ENCODE measurements around the gene POU2F1.

POU2F1 gene

DNA sequence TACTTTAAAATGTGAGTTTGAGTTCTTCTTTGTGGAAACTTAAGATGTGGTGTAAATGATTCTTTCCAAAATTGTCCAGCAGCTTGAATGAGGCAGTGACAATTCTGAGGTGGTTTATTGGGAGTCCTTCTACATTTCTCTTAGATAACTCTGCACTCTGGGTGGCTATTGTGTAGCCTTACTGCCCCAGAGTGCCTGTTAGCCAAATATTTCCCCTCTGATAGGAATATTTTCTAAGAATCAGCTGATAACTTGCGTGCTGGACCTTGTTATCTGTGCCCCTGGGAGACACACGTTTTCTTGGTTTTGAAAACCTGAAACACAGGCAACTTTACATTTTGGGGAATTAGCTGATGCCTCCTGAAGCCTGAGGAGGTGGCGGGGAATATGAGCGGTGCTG lies 206.0 kb downstream of the POU2F1 start:
- no peak for DNase-seq

DNA sequence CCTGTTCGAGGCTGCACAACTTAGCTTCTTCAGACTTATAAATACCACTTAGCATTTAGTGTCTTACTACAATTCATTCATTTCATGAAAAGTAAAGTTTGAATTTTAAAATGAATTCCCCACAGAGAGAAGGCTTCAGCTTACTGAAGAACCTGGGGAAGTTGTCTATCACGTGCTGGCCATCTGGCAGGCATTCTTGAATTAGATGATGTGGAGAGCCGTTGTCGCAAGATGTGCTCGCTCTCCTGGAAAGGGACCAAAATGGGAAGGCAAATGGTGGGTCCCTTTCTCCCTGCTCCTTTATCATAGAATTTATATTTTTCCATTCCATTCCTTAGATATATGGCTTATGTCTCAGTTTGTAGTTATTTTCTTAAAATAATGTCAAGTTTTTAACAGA lies 207.2 kb downstream of the POU2F1 start:
- DNase-seq = no peak

DNA sequence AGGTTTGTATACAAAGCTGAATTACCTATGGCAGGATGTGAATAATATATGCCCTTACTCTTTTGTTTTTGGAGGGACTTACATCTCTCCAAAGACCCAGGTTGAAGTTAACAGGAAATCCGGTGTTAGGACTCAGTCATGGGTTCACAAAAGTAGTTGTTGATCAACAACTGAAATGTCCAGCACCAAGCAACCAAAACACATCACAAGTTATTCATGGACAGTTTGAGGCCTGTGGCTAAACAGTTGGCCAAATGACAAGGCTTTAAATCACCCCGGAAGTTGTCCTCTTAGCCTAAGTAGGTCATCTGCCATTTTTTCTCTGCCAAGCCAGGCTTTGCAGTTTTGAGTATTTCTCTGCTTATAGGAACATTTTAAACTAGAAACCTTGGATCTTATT lies 207.7 kb downstream of the POU2F1 start:
- no peak for DNase-seq

DNA sequence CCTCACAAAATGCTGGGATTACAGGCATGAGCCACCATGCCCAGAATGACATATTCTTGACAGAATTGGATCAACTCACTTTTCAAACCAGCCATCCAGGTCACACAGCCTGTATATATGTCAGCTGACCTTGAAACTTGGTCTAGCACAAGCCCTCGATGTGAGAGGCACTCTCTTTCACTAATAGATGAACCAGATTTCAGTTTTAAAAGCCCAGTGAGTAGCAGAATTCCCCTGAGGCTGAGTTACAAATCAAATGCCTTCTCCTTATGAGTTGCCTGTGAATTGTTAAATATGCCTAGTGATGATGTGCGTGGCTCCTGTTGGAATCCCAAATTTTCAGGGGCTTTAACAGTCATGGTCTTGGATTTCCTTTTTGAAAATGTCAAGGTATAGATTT lies 208.9 kb downstream of the POU2F1 start:
- no peak for DNase-seq

DNA sequence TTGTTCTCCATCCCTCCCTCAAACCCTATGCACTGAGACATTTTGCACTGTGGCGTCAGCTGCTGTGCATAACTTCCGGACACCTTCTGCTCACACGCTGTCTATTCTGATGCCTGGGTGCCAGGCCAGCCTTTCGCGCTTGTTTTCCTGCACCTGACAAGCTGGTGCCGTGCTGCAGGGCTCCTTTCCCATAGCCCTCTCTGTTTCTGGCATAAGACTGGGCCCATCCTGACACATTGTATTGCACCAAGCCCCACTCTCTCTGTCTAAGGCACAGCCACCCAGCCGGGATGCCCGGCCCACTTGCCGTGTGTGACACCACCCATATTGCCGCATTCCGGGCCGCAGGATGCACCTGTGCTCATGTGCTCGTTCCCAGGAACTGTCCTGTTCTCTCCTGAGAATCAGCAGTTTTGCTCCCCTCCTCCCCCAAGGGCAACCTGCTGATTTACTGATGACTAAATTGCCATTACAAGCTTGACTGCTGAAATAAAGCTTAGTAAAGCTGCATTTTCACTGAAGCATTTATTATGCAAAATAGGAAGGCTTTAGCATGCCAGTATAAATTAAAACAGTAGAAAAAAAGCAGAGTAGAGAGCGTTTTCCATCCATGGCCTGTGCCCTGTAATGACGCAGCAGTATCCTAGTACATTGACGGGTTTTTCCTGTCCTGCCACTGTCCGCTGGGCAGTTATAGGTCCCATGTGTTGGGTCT lies 209.6 kb downstream of the POU2F1 start:
- no peak for DNase-seq

DNA sequence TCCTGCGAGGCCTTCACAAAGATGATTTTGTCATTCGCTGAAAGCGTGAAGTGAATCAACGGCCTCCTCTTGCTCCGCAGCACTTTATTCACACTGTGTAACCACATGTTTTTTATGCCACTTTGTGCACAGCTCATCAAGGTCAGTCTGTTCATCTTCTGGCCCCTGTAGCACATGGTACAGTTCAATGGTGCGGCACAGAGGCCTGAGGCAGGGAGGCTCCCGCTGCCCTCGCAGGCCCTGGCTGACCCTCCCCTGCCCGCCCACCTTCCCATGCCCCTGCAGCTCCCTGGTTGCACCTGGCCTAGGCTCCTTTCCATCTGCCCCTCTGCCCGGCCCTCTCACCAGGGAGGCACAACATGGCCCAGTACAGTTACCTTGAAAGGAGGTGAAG lies 210.2 kb downstream of the POU2F1 start:
- no peak for DNase-seq

DNA sequence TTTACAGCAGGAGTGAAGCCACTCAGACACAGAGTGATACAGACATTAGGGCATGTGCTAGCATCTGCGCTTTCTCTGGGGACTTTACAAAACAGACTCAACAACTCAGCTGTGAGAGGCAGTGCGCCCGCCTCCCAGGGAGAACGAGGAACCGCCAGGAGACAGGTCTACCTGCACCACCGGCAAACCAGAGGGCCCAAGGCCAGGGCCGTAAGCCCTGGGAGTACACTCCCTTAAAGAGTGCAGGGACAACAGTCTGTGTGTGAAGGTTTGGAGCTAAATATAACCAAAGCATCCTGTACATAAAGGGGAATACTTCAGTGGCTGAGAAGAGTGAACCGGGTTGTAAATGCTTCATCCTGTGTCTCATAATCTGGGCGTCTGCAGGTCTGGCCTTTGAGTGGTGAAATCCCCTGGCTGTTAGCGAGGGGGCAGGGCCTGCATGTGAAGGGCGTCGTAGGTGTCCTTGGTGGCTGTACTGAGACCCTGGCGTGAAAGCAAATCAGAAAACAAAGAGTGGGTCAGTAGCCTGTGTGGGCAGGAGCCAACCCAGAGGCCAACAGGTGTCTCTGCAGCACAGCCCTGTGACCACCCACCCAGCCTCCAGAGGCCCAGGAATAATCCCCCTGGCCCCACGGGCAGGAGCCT lies 210.7 kb downstream of the POU2F1 start:
- DNase-seq = no peak

DNA sequence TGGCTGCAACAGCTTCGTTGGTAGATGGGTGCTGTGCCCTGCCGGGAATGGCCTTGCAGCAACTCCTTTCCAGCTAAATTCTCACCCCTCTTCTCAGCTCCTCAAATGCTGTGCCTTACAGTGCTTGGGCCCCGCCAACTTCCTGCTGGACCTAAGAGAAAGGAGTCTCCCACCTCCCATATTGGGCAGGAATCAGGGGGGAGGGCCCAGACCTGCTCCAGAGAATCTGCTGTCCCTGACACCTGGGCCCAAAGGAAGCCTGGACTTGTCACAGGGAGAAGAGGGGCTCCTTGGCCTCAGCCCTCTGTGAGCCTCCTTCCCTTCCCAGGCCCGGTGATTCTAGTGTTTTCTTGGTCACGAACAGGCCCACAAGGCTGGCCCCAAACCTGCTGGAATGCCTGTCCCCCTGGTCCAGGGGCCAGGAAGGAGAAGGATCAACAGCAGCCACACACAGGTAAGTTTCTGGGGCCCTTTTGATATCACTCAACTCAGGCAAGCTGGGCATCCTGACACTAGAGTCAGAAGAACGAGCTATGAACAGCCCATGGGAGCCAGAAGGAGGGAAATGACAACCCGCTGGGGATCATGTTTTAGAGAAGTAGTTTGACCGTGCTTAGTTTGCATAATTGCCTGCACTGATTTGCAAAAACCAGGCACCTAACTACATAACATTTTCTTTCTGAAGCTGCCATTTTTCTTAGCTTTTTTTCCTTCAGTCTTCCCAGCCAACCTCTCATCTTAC lies 211.4 kb downstream of the POU2F1 start:
- no peak for DNase-seq

DNA sequence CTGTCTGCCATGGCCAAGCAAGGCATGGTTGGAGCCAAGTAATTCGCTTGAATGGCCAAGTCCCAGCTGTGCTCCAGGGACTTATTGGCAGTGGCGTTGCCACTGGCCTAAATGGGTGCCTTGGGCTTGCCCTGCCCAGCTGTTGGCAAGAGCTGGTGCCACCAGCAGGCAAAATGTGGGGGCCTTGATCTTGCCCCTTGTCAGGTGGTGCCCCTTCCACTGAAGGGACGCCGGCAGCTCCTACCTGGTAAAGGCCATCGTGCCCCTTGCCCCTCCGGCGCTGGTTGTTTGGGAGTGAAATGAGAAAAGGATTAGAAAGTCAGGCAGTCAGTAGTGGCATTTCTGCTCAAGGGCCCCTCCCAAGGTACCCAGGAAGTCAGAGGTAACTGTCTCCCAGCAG lies 212.1 kb downstream of the POU2F1 start:
- no peak for DNase-seq

DNA sequence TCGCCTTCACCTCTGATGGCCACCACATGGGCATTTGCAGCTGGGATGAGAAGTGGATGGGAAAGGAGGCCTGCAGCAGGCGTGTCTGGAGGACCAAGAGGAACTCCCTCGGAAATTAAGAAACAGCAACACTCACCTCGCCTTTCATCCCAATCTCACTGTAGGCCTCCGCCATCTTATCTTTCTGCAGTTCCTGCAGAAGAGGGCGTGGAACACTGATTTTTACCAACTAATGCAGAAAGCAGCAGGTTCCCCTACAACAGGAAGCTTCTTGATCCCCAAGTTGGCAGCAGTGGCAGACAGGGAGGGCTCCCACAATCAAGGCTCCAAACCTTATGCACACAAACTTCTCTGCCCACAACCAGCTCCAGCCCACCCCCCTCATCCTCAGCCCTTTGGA lies 213.2 kb downstream of the POU2F1 start:
- no peak for DNase-seq

DNA sequence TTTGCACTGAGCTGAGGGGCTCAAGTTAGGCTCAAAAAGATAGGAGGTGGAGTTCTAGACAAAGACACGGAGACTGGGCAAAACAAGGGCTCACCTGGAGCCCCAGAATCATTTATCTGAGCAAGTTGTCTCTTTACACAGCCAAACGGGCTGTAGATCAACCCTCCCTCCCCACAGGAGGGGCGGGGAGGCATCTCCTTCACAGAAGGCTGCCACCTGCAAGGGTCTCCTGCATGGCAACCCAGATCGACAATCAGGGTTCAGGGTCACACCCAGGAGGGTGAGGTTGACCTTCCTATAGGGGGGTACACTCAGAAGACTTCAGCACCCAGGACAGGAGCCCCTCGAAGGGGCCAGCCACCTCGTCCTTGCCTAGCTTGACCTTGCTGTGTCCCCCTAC lies 213.6 kb downstream of the POU2F1 start:
- no peak for DNase-seq

DNA sequence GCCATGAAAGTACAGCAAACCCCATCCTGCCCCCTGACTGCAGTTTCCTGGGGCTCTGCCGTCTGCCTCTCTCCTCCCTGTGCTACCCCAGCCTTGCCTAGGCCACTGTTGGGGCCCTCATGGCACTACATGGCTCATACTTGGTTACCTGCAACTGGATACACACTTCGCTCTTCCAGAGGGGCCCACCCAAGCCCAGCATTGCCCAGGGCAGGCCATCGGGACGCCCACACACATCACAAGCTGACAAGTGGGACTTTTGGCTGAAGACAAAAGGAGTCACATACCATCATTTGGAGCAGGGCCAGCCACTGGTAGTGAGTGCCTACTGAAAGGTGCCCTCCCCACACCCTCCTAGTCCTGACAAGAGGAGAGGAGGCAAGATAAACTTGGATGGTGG lies 214.8 kb downstream of the POU2F1 start:
- no peak for DNase-seq

DNA sequence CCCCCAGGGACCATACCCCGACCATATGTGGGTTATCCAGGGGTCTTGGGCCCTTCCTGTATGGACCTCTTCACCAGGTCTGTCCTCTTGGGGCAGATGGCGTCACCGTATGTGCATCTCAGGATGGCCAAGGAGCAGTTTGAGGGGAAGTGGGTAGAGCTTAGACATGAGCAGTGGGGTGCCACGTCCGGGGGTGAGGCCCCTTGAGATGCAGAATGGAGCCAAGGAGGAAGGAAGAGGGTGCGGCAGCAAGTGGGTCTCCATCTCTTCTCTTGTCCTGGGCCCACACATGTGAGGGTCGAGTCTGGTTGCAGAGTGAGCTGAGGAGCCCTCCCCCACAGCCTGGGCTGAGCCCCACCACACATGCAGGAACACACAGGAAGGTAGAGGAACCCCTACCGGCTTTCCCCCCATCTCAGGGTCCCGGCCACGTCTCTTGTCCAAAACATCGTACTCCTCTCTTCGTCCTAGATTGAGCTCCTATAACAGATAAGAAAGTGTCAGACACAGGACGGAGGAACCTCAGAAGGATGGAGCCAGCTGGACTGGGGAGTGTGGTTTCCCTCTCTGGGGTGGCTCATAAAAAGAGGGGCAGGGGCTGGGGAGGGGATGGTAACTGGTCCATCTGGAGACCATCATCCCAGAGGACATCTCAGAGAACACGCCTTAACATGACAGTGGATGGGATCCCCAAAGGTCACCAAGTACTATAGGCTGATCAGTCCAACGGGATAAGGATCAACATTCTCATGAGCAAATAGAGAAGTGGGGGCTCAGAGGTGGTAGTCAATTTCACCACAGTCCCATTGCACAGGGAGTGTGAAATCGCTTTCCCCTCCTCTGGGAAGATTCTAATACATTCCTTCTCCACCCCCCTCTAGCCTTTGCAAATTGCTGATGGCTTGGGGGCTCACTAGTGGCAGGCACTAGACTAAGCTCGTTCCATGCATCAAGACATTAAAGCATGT lies 217.8 kb downstream of the POU2F1 start:
- DNase-seq = no peak

DNA sequence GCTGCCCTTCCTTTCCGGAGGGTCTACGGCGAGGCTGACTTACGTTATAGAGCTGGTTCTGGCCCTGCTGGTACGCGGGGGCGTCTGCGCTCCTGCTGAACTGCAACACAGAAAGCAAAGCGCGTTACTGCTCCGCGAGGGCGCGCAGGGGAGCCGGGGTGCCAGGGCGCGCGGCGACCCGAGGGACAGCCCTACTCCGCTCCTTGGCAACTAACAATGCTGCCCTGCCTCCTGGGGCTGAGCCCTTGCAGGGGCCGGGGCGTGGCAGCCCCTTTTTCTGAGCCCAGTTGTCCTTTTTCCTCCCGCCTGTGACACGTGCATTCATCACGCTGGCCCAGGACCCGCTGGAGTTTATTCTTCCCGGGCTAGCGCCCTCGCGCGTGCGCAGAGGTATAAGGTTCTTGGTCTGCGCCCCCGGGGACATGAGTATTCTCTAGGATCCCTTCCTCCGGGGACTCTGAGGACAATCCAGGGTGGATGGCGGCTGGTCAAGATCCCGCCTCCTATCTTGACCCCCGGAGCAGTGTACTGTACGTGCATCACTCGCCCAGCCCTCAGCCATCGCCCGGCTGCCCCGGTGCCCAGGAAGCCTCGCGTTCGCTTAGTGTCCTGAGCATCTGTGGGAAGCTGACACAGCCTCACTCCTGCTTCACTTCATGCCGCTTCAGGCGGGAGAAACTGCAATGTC lies 218.8 kb downstream of the POU2F1 start:
- DNase-seq = no peak

DNA sequence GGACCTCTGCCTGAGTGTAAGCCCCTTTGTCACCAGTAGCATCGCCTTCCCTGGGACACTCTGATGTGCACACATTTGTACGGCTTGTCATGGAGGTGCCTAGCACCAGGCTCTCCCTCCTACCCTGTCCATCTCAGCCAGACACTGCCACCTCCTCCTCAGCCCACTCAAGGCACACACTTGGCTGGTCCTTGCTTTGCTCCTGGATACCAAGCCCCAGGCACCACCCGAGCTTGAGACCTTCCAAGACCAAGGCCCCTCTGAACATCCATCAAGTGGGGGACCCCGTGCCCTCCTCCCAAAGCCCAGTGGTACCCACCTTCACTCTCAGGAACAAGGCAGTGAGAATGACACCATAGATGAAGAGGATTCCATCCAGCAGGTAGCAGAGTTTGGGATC lies 219.7 kb downstream of the POU2F1 start:
- no peak for DNase-seq

DNA sequence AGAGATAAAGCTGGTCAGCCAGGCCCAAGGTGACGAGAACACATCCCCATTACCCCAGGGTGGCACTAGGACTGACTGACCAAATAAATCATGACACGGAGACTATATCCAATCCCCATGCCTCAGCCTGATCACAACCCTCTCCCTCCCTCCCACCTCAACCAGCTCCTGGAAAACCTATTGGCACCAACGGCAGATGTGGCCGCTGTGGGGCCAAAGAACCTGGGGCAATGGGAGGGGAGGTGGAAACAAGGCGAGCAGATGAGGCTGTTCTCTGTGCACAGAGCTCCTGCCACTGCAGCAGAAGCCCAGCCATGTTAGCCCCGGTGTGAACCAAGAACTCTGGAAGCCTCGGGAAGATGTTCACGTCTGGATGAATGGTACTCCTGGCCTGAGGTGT lies 220.1 kb downstream of the POU2F1 start:
- DNase-seq = no peak

DNA sequence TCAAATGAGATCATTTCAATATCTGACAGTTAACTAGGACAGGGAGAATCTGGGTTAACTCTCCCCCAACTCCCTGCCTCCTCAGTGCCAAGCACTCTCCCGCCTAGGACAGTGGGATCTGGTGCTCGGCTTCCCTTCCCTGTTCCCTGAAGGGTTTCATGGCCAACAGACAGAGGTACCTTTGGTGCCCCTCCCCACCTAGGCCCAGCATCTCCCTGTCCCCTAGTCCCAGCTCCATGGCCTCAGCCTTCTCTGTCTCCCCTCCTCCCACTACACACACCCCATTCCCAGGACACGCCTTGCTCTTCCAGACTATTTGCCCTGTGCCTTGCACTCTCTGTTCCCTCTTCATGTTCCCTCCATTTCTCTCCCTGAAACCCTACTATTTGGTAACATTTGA lies 220.5 kb downstream of the POU2F1 start:
- no peak for DNase-seq

DNA sequence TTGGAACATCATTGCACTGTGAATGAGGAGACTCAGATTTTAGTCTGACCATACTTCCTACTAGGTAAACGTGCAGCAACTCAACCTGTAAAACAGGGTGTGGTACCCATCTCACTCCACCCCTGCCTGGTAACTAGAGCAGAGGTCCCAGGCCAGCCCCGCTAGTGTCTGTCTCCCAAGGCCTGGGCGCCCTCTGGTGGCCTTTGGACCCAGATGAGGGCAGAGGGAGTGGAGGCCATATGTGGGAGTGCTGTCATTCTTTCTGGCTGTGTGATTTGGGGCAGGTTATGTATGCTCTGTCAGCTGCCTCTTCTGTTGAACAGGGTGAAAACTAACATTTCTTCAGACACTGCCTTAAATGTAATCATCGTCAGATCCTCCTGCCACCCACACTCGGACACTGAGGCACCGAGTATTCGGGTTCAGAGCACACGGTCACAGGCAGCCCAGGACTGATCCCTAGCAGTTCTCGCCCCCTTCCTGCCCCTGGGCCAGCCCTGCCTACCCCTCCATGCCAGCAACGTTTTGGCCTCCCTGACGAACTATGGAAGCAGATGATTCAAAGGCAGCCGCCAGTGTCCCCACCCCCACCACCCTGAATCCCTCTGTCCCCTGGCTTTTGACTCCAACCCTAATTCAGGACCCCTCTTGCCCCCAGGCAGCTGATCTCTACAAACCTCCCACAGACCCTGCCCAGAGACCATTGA lies 221.6 kb downstream of the POU2F1 start:
- DNase-seq = peak; percentile 47

DNA sequence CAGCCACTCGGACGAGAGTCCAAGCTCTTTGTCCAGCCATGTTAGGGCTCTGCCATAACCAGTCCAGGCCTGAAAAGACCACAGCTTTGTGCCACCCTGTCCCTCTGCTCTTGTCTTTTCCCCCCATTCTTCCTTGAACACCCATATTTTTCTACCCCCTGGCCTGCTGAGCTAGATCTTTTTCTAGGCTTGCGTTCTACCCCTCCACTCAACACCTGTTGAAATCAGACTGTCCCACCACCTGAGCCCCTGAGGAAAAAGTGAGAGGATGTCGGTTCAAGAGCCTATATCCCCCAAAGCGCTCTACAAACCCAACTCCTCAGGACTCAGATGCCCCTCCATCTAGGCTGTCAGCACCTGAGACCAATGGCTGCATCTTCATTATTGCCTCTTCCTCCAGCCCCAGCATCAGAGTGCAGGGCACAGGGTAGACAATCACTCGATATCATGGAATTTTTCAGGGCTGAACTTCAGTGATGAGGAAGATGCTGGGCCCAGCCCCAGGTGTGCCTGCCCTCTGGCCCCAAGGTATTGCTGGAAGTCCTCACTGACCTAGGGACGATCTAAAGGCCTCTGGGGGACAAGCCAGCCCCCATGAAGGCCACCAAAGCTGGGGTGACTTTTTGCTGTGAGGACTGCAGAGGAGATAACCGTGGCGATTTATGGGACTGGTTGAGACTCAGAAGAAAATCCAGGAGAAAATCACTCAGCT lies 222.3 kb downstream of the POU2F1 start:
- DNase-seq = no peak

DNA sequence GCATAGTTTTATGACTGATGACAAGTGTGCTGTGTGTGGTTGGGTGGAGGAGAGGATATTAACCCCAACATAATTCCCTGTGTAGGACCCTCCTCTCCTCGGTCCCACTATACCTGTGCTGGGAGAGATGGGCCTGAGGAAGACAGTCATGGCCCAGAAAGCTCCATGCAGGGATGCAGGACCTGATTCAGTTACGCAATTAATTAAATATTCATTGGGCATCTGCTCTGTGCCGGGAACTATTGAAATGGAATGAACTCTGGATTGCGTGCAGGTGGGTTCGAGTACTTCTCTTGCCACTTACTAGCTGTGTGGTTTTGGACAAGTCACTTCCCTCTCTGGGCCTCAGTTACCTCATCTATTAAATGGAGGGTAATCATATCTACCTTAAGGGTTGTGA lies 223.1 kb downstream of the POU2F1 start:
- DNase-seq = no peak

DNA sequence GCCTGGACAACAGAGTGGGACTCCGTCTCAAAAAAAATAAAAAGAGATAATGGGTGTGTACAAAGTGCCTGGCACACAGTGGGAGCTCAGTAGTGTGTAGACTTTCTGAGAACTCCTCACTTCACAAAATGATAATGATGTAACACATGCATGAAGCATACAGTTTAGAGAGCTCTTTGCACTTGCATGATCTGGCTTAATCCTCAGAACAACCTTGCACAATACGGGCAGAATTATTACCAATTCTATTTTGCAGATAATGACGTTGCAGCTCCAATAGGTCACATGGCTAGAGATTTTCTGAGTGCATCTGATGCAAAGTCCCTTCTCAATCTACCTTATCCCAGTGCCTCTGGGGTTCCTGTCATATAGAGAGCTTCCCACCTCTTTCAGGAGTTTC lies 226.3 kb downstream of the POU2F1 start:
- DNase-seq = no peak
